HT-29 (cell line): ENCODE results near the gene YARS1. TPM values are rescaled to one million over a fixed set of nuclear protein-coding genes. Genes with fewer than 3 reads are reported as not detected.

Experiments used
- DNase-seq: peaks from one replicate; pipeline ENCODE4 v3.0.0-alpha.2; 2015; ENCODE audit warnings: low spot score
- total RNA-seq: library from RNA; depleted of rRNA; stranded (reverse); fragments of >200 nt; shearing (Covaris generic); gene quantifications from 2 replicates; pipeline ENCODE4 v1.2.3, GENCODE V29; 2014

Gene YARS1
- total RNA-seq, 1 experiment from 2014 or later = 154 TPM

GRCh38 chr1:32780628-32781234, 36.4 kb downstream of the YARS1 start:
- DNase-seq = no peak

DNA sequence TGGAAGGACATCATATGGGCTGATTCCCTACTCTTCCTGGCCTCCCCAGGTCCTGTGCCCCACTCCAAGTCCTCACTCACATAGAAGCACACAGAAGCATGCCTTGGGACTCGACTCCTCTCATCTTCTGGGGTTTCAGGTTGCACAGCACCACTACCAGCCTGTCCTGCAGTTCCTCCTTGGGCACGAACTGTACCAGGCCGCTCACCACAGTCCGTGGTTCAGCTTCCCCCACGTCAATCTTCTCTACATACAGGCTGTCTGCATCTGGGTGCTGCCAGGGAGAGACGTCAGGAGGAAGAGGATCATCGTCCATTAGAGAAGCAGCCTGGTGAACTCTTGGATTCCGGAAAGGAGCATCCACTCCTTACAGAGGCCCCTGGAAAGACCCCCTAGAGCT, 37.2 kb downstream of the YARS1 start:
- no peak for DNase-seq

GRCh38 chr1:32779242-32779641, 37.9 kb downstream of the YARS1 start:
- DNase-seq = no peak

DNA sequence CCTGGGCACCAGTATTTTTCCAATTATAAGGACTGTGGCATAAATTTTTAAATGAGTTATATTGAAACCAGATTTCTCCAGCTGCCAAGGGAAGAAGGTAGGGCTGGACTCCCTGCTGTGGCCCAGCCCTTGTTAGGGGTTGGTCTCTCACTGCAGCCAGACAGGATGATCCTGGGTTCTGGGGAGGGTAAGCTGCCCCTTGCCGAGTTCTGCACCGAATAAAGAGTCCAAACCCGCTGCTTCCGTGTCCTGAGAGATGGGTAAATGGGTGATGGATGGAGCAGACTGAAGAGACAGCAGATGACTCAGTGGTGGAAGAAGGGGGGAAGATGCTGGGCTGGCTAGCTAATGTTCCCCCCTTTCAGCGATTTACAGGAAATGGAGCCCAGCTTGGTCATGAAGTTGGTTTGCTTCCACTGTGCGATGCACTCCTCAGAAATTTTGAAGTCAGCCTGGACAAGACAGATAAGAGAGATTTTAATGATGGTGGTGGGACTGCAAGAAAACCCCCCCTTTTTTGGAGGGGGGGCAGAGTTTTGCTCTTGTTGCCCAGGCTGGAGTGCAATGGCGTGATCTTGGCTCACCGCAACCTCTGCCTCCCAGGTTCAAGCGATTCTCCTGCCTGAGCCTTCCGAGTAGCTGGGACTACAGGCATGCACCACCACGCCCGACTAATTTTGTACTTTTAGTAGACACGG, 41.4 kb downstream of the YARS1 start:
- DNase-seq = no peak

DNA sequence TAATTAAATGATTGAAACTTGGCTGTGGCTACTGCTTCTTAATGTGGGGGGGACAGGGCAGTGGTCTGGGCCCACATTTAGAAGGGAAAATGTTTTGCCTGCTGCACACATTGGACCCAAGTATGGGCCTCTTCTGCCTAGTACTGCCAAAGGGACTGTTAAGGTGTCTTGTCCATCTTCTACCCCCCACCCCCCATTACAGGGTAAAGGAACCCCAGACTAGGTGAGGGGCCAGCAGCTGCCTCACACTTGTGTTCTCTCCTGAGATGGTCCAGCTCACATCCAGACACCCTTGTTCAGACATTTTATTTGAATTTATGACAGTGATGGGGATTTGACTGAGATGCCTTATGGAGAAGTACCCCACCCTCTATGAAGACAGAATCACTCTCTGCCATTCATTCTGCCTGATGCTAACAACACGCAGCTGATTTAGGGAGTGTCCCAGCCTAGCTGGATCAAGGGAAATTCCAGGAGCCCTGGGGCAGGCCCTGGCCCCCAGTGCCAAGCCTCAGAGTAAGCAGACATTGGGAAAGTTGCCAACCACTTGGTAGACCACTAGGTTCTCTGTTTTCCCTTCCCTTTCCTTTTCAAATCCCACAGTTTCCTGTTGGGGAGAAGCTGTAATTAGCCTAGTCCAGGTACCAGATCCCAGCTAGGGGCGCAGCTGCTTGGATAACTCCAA, 42.1 kb downstream of the YARS1 start:
- peak; percentile 14 for DNase-seq

DNA sequence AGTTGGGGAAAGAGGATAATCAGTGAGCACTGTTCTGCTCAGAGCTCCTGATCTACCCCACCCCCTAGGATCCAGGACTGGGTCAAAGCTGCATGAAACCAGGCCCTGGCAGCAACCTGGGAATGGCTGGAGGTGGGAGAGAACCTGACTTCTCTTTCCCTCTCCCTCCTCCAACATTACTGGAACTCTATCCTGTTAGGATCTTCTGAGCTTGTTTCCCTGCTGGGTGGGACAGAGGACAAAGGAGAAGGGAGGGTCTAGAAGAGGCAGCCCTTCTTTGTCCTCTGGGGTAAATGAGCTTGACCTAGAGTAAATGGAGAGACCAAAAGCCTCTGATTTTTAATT, 42.7 kb downstream of the YARS1 start:
- DNase-seq = no peak

DNA sequence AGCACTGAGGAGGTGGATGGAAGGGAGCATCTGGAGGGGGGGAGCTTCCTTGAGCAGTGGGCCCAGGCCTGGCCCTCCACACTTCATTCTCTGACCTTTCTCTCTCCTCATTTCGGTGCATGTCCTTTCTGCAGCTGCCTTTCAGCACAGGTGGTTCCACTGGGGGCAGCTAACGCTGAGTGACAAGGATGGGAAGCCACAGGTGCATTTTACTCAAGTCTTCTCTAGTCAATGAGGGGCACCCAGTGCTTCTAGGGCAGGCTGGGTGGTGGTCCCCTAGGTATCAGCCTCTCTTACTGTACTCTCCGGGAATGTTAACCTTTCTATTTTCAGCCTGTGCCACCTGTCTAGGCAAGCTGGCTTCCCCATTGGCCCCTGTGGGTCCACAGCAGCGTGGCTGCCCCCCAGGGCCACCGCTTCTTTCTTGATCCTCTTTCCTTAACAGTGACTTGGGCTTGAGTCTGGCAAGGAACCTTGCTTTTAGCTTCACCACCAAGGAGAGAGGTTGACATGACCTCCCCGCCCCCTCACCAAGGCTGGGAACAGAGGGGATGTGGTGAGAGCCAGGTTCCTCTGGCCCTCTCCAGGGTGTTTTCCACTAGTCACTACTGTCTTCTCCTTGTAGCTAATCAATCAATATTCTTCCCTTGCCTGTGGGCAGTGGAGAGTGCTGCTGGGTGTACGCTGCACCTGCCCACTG, 43.2 kb downstream of the YARS1 start:
- DNase-seq = no peak

GRCh38 chr1:32773018-32773763, 44.0 kb downstream of the YARS1 start:
- DNase-seq = peak; percentile 93

- DNase-seq = no peak
These were observed 44.7 kb downstream of the YARS1 start for GRCh38 chr1:32772281-32773017.

DNA sequence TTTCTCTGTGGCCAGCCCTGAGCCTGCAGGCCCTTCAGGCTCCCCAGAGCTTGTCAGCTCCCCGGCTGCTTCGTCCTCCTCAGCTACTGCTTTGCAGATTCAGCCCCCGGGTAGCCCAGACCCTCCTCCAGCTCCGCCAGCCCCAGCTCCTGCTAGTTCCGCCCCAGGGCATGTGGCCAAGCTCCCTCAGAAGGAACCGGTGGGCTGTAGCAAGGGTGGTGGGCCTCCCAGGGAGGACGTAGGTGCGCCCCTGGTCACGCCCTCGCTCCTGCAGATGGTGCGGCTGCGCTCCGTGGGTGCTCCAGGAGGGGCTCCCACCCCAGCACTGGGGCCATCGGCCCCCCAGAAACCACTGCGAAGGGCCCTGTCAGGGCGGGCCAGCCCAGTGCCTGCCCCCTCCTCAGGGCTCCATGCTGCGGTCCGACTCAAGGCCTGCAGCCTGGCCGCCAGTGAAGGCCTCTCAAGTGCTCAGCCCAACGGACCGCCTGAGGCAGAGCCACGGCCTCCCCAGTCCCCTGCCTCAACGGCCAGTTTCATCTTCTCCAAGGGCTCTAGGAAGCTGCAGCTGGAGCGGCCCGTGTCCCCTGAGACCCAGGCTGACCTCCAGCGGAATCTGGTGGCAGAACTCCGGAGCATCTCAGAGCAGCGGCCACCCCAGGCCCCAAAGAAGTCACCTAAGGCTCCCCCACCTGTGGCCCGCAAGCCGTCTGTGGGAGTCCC, 45.4 kb downstream of the YARS1 start:
- DNase-seq = no peak

DNA sequence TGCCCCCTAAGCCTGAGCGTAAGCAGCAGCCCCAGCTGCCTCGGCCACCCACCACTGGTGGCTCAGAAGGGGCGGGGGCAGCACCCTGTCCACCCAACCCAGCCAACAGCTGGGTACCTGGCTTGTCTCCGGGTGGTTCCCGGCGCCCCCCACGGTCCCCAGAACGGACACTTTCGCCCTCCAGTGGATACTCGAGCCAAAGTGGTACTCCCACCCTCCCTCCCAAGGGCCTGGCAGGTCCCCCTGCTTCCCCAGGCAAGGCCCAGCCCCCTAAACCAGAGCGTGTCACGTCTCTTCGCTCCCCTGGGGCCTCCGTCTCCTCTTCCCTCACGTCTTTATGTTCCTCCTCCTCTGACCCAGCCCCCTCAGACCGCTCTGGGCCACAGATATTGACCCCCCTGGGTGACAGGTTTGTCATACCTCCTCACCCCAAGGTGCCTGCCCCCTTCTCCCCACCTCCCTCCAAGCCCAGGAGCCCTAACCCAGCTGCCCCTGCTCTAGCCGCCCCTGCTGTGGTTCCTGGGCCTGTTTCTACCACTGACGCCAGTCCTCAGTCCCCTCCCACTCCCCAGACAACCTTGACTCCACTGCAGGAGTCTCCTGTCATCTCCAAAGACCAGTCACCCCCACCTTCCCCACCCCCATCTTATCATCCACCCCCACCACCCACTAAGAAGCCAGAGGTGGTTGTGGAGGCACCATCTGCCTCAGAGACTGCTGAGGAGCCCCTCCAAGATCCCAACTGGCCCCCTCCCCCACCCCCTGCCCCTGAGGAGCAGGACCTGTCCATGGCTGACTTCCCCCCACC, 46.2 kb downstream of the YARS1 start:
- DNase-seq = no peak

GRCh38 chr1:32770221-32770731, 46.9 kb downstream of the YARS1 start:
- no peak for DNase-seq

- peak; percentile 61 for DNase-seq
These were observed 47.5 kb downstream of the YARS1 start for GRCh38 chr1:32769524-32770220.

- DNase-seq = no peak
These were observed 48.9 kb downstream of the YARS1 start for GRCh38 chr1:32768110-32768850.

- DNase-seq = no peak
These were observed 49.5 kb downstream of the YARS1 start for GRCh38 chr1:32767641-32768040.

- DNase-seq = no peak
These were observed 50.0 kb downstream of the YARS1 start for GRCh38 chr1:32767156-32767555.

DNA sequence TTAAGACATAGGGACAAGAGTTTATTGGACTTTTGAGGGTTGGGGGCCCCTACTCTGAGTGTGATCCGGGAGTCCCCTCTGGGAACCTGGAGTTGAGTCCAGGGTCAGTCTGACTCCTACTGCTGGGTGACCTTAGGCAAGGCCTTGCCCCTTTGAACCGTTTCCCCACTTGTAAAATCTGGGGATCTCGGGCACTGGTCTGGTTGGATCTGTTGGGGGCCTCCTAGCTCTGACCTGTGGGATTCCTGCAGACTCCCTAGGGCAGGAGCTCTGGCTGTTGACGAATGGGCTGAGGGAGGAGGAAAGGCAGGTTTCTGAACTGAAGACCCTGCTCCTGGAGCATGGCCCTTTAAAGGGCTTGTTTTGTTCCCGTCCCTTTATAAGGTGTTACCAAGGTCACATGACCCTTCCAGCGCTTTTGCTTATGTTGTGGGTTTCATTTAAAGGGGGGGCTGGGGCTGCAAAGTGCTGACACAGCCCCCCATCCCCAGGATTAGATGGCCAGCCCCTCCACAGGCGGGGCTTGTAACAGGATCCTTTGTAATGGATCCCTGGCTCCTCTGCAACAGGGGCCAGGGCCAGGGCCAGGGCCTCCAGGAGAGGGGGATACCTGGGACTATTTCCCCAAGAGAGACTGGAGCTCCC, 50.7 kb downstream of the YARS1 start:
- no peak for DNase-seq
